Measurements from ENCODE around the gene UNC13A. TPM values are rescaled to one million over a fixed set of nuclear protein-coding genes. Genes with fewer than 3 reads are reported as not detected.

Gene UNC13A
- total RNA-seq, 1 experiment from 2014 or later = 0.21 TPM

DNA sequence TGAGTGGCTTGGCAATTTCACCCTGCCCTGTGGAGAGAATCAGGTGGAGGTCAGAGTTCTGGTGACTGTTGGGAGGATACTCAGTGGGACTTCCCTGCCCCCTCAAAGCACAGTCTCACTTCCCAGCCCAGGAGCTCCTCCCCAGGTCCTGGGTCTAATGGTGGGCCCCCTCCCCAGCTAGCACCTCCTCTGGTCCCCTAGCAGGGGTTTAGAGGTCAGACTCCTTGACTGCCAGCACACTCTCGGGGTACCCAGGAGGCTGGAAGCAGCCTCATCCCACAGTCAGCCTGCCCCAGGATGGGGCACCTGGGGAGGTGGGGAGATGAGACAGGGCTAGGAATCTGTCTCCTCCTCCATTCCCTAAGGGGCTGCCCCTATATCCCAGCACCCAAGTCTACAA lies 67.5 kb downstream of the UNC13A start:
- ChIA-PET POLR2A (no interaction called here), CTCF (interaction anchor here (0.7 kb wide), 1 partner anchor 51 kb away, joined by 3 read pairs; no protein-coding TSS in a partner anchor)
- H3K4me1 Mint-ChIP-seq (ENCODE audit: insufficient read depth, unreplicated experiment) = no peaks in the 10 kb centered on the region
- peaks cover 11% of the 10 kb centered on the region for H3K27me3 Mint-ChIP-seq (ENCODE audit: insufficient read depth, unreplicated experiment)
- no peak for DNase-seq (ENCODE audit: unreplicated experiment)
- no peaks in the 10 kb centered on the region for H3K36me3 Mint-ChIP-seq (ENCODE audit: insufficient read depth, unreplicated experiment)
- TF ChIP-seq, protein P1, sequence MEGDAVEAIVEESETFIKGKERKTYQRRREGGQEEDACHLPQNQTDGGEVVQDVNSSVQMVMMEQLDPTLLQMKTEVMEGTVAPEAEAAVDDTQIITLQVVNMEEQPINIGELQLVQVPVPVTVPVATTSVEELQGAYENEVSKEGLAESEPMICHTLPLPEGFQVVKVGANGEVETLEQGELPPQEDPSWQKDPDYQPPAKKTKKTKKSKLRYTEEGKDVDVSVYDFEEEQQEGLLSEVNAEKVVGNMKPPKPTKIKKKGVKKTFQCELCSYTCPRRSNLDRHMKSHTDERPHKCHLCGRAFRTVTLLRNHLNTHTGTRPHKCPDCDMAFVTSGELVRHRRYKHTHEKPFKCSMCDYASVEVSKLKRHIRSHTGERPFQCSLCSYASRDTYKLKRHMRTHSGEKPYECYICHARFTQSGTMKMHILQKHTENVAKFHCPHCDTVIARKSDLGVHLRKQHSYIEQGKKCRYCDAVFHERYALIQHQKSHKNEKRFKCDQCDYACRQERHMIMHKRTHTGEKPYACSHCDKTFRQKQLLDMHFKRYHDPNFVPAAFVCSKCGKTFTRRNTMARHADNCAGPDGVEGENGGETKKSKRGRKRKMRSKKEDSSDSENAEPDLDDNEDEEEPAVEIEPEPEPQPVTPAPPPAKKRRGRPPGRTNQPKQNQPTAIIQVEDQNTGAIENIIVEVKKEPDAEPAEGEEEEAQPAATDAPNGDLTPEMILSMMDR (IDR thresholded peaks at IDR 0.05; ENCODE audit: unreplicated experiment) = no peak
- no peak overlapping the region for H3K4me3 Mint-ChIP-seq (ENCODE audit: unreplicated experiment)
- H3K9me3 Mint-ChIP-seq (ENCODE audit: unreplicated experiment) = peaks cover 20% of the 10 kb centered on the region
- intact Hi-C loops (cut with micrococcal nuclease) = no loop called here
- no peak overlapping the region for H3K27ac Mint-ChIP-seq (ENCODE audit: low read depth, unreplicated experiment)
- no TSS peak for BruUV-seq (replicated peaks)

DNA sequence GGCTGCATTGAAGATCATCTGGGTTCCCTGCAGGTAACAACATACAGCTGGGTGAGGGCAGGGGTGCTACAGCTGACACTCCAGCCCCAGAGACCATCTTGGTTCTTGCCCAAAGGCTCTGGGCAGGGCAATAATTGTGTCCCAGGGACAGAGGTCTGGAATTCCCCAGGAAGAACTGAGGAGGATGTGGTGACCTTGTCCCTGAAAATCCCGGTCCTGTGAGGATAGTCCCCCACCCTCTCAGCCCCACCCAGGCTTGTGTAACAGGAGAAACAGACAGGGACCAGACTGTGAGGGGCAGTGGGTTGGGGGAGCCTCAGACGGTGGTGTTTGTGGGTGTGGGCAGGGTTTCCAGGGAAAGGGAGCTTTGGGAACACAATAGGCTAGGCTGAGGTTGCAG lies 69.2 kb downstream of the UNC13A start:
- no peaks in the 10 kb centered on the region for H3K4me1 Mint-ChIP-seq (ENCODE audit: insufficient read depth, unreplicated experiment)
- H3K27me3 Mint-ChIP-seq (ENCODE audit: insufficient read depth, unreplicated experiment) = peaks cover 11% of the 10 kb centered on the region
- BruUV-seq (replicated peaks) = no TSS peak
- no peak for DNase-seq (ENCODE audit: unreplicated experiment)
- TF ChIP-seq, protein P1 (IDR thresholded peaks at IDR 0.05; ENCODE audit: unreplicated experiment) = no peak
- peaks cover 13% of the 10 kb centered on the region for H3K9me3 Mint-ChIP-seq (ENCODE audit: unreplicated experiment)
- CTCF ChIA-PET = no interaction called here
- H3K36me3 Mint-ChIP-seq (ENCODE audit: insufficient read depth, unreplicated experiment) = no peaks in the 10 kb centered on the region
- H3K4me3 Mint-ChIP-seq (ENCODE audit: unreplicated experiment) = no peak overlapping the region
- intact Hi-C loops (cut with micrococcal nuclease) = no loop called here
- POLR2A ChIA-PET = no interaction called here
- H3K27ac Mint-ChIP-seq (ENCODE audit: low read depth, unreplicated experiment) = no peak overlapping the region

DNA sequence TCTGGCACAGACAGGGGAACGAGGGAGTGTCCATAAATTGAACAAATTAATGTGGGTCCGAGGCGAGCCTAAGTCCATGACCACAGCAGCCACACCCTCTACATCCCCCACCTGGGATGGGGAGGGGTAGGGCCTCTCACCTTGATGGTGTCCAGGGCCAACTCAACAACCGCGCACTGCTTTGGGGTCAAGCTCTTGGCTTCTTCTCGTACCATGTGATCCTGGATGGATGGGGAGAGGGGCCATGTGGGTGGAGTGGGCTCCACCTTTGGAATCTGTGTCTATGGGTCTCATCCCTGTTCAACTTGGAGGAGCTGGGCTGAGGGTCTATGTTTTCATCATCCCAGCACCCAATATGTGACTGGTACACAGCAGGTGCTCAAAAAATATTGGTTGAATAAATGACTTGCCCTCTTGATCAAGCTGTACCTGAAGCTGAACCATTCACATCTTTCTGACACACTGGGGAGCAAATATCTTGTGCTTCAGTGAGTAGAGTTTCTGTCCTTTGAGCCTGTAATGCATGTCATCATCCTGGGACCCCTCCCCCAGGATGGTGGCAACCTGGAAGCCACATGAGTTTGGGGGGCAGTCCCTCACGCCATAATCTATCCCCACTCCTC lies 69.8 kb downstream of the UNC13A start:
- CTCF ChIA-PET = no interaction called here
- H3K4me1 Mint-ChIP-seq (ENCODE audit: insufficient read depth, unreplicated experiment) = no peaks in the 10 kb centered on the region
- H3K4me3 Mint-ChIP-seq (ENCODE audit: unreplicated experiment) = no peak overlapping the region
- H3K27me3 Mint-ChIP-seq (ENCODE audit: insufficient read depth, unreplicated experiment) = peaks cover 11% of the 10 kb centered on the region
- BruUV-seq (replicated peaks) = no TSS peak
- no peak overlapping the region for H3K27ac Mint-ChIP-seq (ENCODE audit: low read depth, unreplicated experiment)
- POLR2A ChIA-PET = no interaction called here
- TF ChIP-seq, protein P1 (IDR thresholded peaks at IDR 0.05; ENCODE audit: unreplicated experiment) = no peak
- peaks cover 13% of the 10 kb centered on the region for H3K9me3 Mint-ChIP-seq (ENCODE audit: unreplicated experiment)
- DNase-seq (ENCODE audit: unreplicated experiment) = no peak
- intact Hi-C loops (cut with micrococcal nuclease) = no loop called here
- no peaks in the 10 kb centered on the region for H3K36me3 Mint-ChIP-seq (ENCODE audit: insufficient read depth, unreplicated experiment)

DNA sequence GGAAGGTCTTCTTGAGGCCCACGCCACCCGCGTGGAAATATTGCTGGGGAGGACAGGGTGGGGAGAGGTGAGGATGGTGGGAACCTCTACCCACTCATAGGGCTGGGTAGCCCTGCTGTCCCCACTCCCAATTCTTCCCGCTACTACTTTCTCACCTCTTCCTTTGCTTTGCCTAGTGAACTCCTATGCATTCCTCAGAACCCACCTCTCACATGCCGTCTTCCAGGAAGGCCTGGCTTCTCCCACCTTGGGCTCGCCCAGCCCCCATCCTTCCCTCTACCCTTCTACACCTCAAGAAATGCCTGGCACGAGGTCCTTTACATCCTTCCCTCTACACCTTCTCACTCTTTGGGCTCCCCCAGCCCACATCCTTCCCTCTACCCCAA lies 70.4 kb downstream of the UNC13A start:
- TF ChIP-seq, protein P1 (IDR thresholded peaks at IDR 0.05; ENCODE audit: unreplicated experiment) = no peak
- POLR2A ChIA-PET = no interaction called here
- CTCF ChIA-PET = no interaction called here
- no peak for DNase-seq (ENCODE audit: unreplicated experiment)
- H3K36me3 Mint-ChIP-seq (ENCODE audit: insufficient read depth, unreplicated experiment) = no peaks in the 10 kb centered on the region
- H3K27me3 Mint-ChIP-seq (ENCODE audit: insufficient read depth, unreplicated experiment) = peaks cover 12% of the 10 kb centered on the region
- no peak overlapping the region for H3K4me3 Mint-ChIP-seq (ENCODE audit: unreplicated experiment)
- BruUV-seq (replicated peaks) = no TSS peak
- H3K9me3 Mint-ChIP-seq (ENCODE audit: unreplicated experiment) = peaks cover 13% of the 10 kb centered on the region
- no peaks in the 10 kb centered on the region for H3K4me1 Mint-ChIP-seq (ENCODE audit: insufficient read depth, unreplicated experiment)
- H3K27ac Mint-ChIP-seq (ENCODE audit: low read depth, unreplicated experiment) = no peak overlapping the region
- intact Hi-C loops (cut with micrococcal nuclease) = no loop called here
